WTC11 (cell line): Measurements from ENCODE around the gene MYO9A.

Experiments used
- ATF2 ChIP-seq: sonication (generic); formaldehyde crosslinking; IDR thresholded peaks from 2 replicates; pipeline ENCODE4 v1.8.1; 2022; ENCODE audit warnings: low read depth, missing genetic modification reagents, borderline replicate concordance
- CBFB ChIP-seq: sonication (generic); formaldehyde crosslinking; IDR thresholded peaks from 2 replicates; pipeline ENCODE4 v1.8.1; 2022; ENCODE audit warnings: mild to moderate bottlenecking, low read depth, missing genetic modification reagents
- CREB1 ChIP-seq: sonication (generic); formaldehyde crosslinking; IDR thresholded peaks from 2 replicates; pipeline ENCODE4 v1.8.0; 2023; ENCODE audit warnings: mild to moderate bottlenecking, missing genetic modification reagents
- CTCF ChIP-seq: fragments of 200-600 bp; IDR thresholded peaks from 2 replicates; pipeline ENCODE4 v1.8.0; 2022; ENCODE audit warnings: antibody characterized with exemption
- HMGA2 ChIP-seq: fragments of 250-450 bp; sonication (Bioruptor Pico); IDR thresholded peaks from 2 replicates; pipeline ENCODE4 v1.4.0; 2021; ENCODE audit warnings: mild to moderate bottlenecking, moderate library complexity
- JUN ChIP-seq: sonication (generic); formaldehyde crosslinking; IDR thresholded peaks from 2 replicates; pipeline ENCODE4 v1.8.0; 2023; ENCODE audit warnings: mild to moderate bottlenecking, missing genetic modification reagents
- MAX ChIP-seq: sonication (generic); formaldehyde crosslinking; IDR thresholded peaks from 2 replicates; pipeline ENCODE4 v1.8.0; 2022; ENCODE audit warnings: mild to moderate bottlenecking, missing genetic modification reagents
- NFYB ChIP-seq: sonication (generic); formaldehyde crosslinking; conservative IDR thresholded peaks from 2 replicates; pipeline ENCODE4 v1.8.0; 2022; ENCODE audit warnings: low read depth, missing genetic modification reagents
- NR2C2 ChIP-seq: sonication (generic); formaldehyde crosslinking; IDR thresholded peaks from 2 replicates; pipeline ENCODE4 v1.8.0; 2022; ENCODE audit warnings: mild to moderate bottlenecking, missing genetic modification reagents
- PREB ChIP-seq: sonication (generic); formaldehyde crosslinking; IDR thresholded peaks from 2 replicates; pipeline ENCODE4 v1.8.1; 2022; ENCODE audit warnings: mild to moderate bottlenecking, missing genetic modification reagents, moderate library complexity, borderline replicate concordance
- SP1 ChIP-seq: sonication (generic); formaldehyde crosslinking; conservative IDR thresholded peaks from 2 replicates; pipeline ENCODE4 v1.8.1; 2022; ENCODE audit warnings: missing genetic modification reagents
- STAT6 ChIP-seq: sonication (generic); formaldehyde crosslinking; conservative IDR thresholded peaks from 2 replicates; pipeline ENCODE4 v1.8.1; 2023; ENCODE audit warnings: mild to moderate bottlenecking, low read depth, missing genetic modification reagents, moderate library complexity
- ZBTB21 ChIP-seq: sonication (generic); formaldehyde crosslinking; IDR thresholded peaks from 2 replicates; pipeline ENCODE4 v1.8.1; 2023; ENCODE audit warnings: mild to moderate bottlenecking, missing genetic modification reagents, borderline replicate concordance

- TF ChIP-seq MAX (CRISPR knock-in tag) (no peak), JUN (CRISPR knock-in tag) (no peak), NFYB (CRISPR knock-in tag) (no peak), NR2C2 (no peak), CTCF (no peak), CREB1 (CRISPR knock-in tag) (no peak), HMGA2 (no peak), STAT6 (no peak), CBFB (no peak), ZBTB21 (no peak), PREB (CRISPR knock-in tag) (no peak), ATF2 (no peak), SP1 (no peak)
These were observed 287.0 kb downstream of the MYO9A start for GRCh38 chr15:71830981-71831380.
